ENCODE measurements around the gene FAM174C. TPM values are rescaled to one million over a fixed set of nuclear protein-coding genes. Genes with fewer than 3 reads are reported as not detected.

Gene FAM174C
- total and polyA plus RNA-seq, 2 donors (not counting 3 experiments of a cell fraction or from before 2014, with no cell fraction given) = 46.7 to 83.9 TPM

DNA sequence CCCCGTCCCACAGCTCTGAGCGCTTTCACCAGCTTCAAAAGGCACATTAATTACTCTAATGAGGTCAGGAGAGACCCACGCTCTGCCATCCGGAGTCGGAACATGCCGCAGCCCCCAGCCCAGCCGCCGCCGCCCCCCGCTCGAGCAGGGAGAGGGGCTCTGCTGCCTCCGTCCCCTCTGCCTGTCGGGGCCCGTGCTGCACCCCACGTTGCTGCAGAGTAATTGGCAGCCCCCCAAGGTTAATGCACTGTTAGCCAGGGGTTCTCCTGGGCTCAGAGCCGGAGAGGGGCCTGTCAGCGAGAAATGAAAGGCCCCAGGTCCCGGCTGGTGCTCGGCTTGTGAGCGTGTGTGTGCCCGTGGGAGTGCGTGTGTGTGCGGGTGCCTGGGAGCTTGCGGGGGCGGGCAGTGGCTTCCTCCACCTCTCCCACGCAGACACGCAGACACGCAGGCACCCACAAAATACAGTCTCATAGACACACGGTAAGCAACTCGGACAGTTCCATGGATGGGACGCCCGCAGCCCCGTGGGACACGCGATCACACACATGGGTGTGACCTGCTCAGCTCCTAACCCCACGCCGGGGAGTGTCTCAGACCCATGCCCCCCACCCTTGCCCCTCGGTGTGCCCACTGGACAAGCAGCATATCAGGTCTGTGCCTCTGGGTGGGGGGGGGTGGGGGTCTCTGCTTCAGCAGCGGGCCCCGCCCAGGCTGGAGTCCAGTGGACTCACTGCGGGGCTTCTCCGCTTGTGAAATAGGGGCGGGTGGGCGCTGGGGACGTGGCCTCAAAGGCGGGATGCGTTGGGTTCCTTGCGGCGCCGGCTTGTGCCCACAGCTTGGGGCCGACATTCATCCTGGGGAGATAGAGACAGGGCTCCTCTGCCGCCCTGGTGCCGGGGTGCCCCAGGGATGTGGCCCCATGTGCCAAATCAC is 5.6 kb downstream of the FAM174C start:
- FAIRE-seq (no peak), DNase-seq (ENCODE audit: low read depth, low spot score) (no peak)

More for the DNA sequence above, 5.6 kb downstream of the FAM174C start:
- Histone ChIP-seq H2AFZ (ENCODE audit: low read depth, low read length) (no peak overlapping the region), H3K4me2 (ENCODE audit: insufficient read depth, low read length) (no peak overlapping the region), H3K27ac (ENCODE audit: insufficient read depth, low read depth, low read length) (no peak overlapping the region), H3K9me3 (replicated peaks; ENCODE audit: control insufficient read depth, insufficient read depth, low read length) (no peaks in the 10 kb centered on the region), H3K79me2 (ENCODE audit: control insufficient read depth, insufficient read depth, low read length) (peaks cover 3% of the 10 kb centered on the region), H3K27me3 (ENCODE audit: control insufficient read depth in 2 of 2, insufficient read depth in 2 of 2, low read length in 2 of 2) (peaks cover 2 to 12% of the 10 kb centered on the region in 2 experiments), H4K20me1 (replicated peaks; ENCODE audit: control insufficient read depth, extremely low read depth, insufficient read depth, low read length) (no peaks in the 10 kb centered on the region), H3K9ac (replicated peaks; ENCODE audit: extremely low read depth, insufficient read depth, low read length) (no peak overlapping the region), H3K4me3 (replicated peaks in 1 of 3; ENCODE audit: insufficient read depth in 1 of 3, low read depth in 1 of 3, low read length in 3 of 3) (no peak overlapping the region), H3K36me3 (ENCODE audit: control insufficient read depth in 2 of 2, extremely low read depth in 1 of 2, insufficient read depth in 2 of 2, low read length in 2 of 2) (peaks cover 0 to 5% of the 10 kb centered on the region in 2 experiments), H3K4me1 (ENCODE audit: control insufficient read depth, extremely low read depth, insufficient read depth, low read length) (peaks cover 9% of the 10 kb centered on the region), H3K9me1 (replicated peaks; ENCODE audit: control insufficient read depth, extremely low read depth, insufficient read depth, low read length) (no peaks in the 10 kb centered on the region)
- ChIA-PET CTCF (interaction anchor here (1.4 to 1.9 kb wide), 3 partner anchors 14 to 234 kb away, joined by 4 to 14 read pairs (median 4); no protein-coding TSS in a partner anchor), POLR2A (interaction anchor here (0.6 kb wide), 1 partner anchor 75 kb away, joined by 3 read pairs; no protein-coding TSS in a partner anchor)
- intact Hi-C loops (cut with micrococcal nuclease) (loop anchor here (5.0 kb wide), 1 partner anchor 231 kb away; the partner anchor contains the start of gene ADAMTSL5), dilution Hi-C loops (cut with MboI; ENCODE audit: extremely low pct_ligation_motif_present, low sequenced_read_pairs) (no loop called here)
- BruUV-seq (replicated peaks) = no TSS peak
- TF ChIP-seq JUN (IDR thresholded peaks at IDR 0.05; ENCODE audit: borderline replicate concordance, insufficient read depth, insufficient read length, low read depth) (no peak), MYC (IDR thresholded peaks at IDR 0.05; ENCODE audit: low read depth, low read length) (no peak), GATA2 (IDR thresholded peaks at IDR 0.05; ENCODE audit: insufficient read depth, insufficient read length, low read depth, low read length) (no peak), EZH2 (IDR thresholded peaks at IDR 0.05; ENCODE audit: borderline replicate concordance, low read depth, low read length, severe bottlenecking) (no peak), FOS (IDR thresholded peaks at IDR 0.05; ENCODE audit: borderline replicate concordance, insufficient read depth, low read length) (no peak), POLR2A (IDR thresholded peaks at IDR 0.05; ENCODE audit: low read depth, low read length) (no peak), POLR2AphosphoS5 (IDR thresholded peaks at IDR 0.05; ENCODE audit: insufficient read depth, low read depth, low read length) (no peak)
- TF ChIP-seq, protein P1, sequence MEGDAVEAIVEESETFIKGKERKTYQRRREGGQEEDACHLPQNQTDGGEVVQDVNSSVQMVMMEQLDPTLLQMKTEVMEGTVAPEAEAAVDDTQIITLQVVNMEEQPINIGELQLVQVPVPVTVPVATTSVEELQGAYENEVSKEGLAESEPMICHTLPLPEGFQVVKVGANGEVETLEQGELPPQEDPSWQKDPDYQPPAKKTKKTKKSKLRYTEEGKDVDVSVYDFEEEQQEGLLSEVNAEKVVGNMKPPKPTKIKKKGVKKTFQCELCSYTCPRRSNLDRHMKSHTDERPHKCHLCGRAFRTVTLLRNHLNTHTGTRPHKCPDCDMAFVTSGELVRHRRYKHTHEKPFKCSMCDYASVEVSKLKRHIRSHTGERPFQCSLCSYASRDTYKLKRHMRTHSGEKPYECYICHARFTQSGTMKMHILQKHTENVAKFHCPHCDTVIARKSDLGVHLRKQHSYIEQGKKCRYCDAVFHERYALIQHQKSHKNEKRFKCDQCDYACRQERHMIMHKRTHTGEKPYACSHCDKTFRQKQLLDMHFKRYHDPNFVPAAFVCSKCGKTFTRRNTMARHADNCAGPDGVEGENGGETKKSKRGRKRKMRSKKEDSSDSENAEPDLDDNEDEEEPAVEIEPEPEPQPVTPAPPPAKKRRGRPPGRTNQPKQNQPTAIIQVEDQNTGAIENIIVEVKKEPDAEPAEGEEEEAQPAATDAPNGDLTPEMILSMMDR (IDR thresholded peaks at IDR 0.05; ENCODE audit: extremely low read depth in 1 of 2, insufficient read depth in 1 of 2, low read depth in 1 of 2, low read length in 2 of 2) = no peak
- TF ChIP-seq, protein P2, sequence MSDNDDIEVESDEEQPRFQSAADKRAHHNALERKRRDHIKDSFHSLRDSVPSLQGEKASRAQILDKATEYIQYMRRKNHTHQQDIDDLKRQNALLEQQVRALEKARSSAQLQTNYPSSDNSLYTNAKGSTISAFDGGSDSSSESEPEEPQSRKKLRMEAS (IDR thresholded peaks at IDR 0.05; ENCODE audit: insufficient read depth, insufficient read length) = no peak
